SK-N-SH (cell line): ENCODE data around the gene TCOF1.

ENCODE experiments used
- CTCF ChIP-seq: fragments of 200-600 bp; sonication (generic); IDR thresholded peaks from 2 replicates; pipeline ENCODE4 v1.6.1; 2017; ENCODE audit warnings: antibody characterized with exemption, mild to moderate bottlenecking, moderate library complexity
- FOSL2 ChIP-seq: IDR thresholded peaks from 2 replicates; pipeline ENCODE4 v1.4.0; 2012; ENCODE audit warnings: low read depth, mild to moderate bottlenecking, moderate library complexity, borderline replicate concordance
- JUND ChIP-seq: IDR thresholded peaks from 2 replicates; pipeline ENCODE4 v1.4.0; 2012
- POLR2AphosphoS5 ChIP-seq: IDR thresholded peaks from 2 replicates; pipeline ENCODE4 v1.6.1; 2012; ENCODE audit warnings: low read depth, low read length
- RCOR1 ChIP-seq: fragments of 150-350 bp; IDR thresholded peaks from 2 replicates; pipeline ENCODE4 v1.6.1; 2017; ENCODE audit warnings: antibody characterized with exemption, low read length
- SMC3 ChIP-seq: IDR thresholded peaks from 2 replicates; pipeline ENCODE4 v1.6.1; 2012; ENCODE audit warnings: low read depth, low read length, improper control_type of control experiment
- YY1 ChIP-seq: IDR thresholded peaks from 2 replicates; pipeline ENCODE4 v1.4.0; 2012; ENCODE audit warnings: low read depth, mild to moderate bottlenecking

- TF ChIP-seq YY1: no peak
- no peak for TF ChIP-seq JUND
- TF ChIP-seq SMC3: no peak
- no peak for TF ChIP-seq CTCF
- no peak for TF ChIP-seq FOSL2
- no peak for TF ChIP-seq POLR2AphosphoS5
- no peak for TF ChIP-seq RCOR1
Observed at GRCh38 chr5:150404535-150404934, 47.0 kb downstream of the TCOF1 start.
